Stomach smooth muscle (tissue), 2 donors: ENCODE measurements around the gene PRAC1.
A peak's percentile ranks its signal among the peaks of the same experiment; 100 is the strongest.

Experiments
- H3K27ac ChIP-seq: one replicate; pipeline ENCODE4 v1.7.0; 2013; ENCODE audit warnings: mild to moderate bottlenecking, low read length, inconsistent platforms
- H3K27me3 ChIP-seq, 2 donors: one replicate each; pipeline ENCODE4 v1.7.0; 2013; ENCODE audit warnings: low read length in 2 of 2; ENCODE audit not compliant: insufficient read depth in 2 of 2, control insufficient read depth in 1 of 2
- H3K36me3 ChIP-seq, 2 donors: one replicate each; pipeline ENCODE4 v1.7.0; 2013; ENCODE audit warnings: low read length in 2 of 2; ENCODE audit not compliant: control insufficient read depth in 2 of 2, insufficient read depth in 2 of 2
- H3K4me1 ChIP-seq: one replicate; pipeline ENCODE4 v1.7.0; 2013; ENCODE audit warnings: low read length; ENCODE audit not compliant: control insufficient read depth, insufficient read depth
- H3K4me3 ChIP-seq, 2 donors: one replicate each; pipeline ENCODE4 v1.7.0; 2013; ENCODE audit warnings: low read length in 2 of 2
- H3K9ac ChIP-seq, 2 donors: one replicate each; pipeline ENCODE4 v1.7.0; 2013; ENCODE audit warnings: low read length in 2 of 2, mild to moderate bottlenecking in 1 of 2
- H3K9me3 ChIP-seq, 2 donors: one replicate each; pipeline ENCODE4 v1.7.0; 2013; ENCODE audit warnings: low read length in 2 of 2; ENCODE audit not compliant: control insufficient read depth in 2 of 2
- donor health status: healthy.
- donor health status: Pancreatic carcinoma.

Gene PRAC1

GRCh38 chr17:48690655-48691054 lies 31.7 kb downstream of the PRAC1 start:
- no peaks in the 10 kb centered on the region for H3K4me1 ChIP-seq
- peaks cover 4 to 6% of the 10 kb centered on the region in 2 donors for H3K27me3 ChIP-seq
- H3K36me3 ChIP-seq: no peaks in the 10 kb centered on the region
- no peak overlapping the region for H3K9ac ChIP-seq
- H3K27ac ChIP-seq: no peak overlapping the region
- peaks cover 0 to 3% of the 10 kb centered on the region in 2 donors for H3K9me3 ChIP-seq
- H3K4me3 ChIP-seq: no peak overlapping the region

DNA sequence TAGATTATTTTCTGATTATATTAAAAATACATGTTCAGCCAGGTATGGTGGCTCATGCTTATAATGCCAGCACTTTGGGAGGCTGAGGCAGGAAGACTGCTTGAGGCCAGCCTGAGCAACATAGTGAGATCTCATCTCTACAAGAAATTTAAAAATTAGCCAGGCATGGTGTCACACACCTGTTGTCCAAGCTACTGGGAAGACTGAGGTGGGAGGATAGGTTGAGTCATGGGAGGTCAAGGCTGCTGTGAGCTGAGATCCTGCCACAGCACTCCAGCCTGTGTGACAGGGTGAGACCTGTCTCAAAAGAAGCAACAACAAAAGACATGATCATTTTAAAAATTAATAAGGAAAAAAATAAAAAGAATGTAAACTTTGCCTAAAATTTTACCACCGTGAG lies 40.7 kb downstream of the PRAC1 start:
- H3K27me3 ChIP-seq: peaks cover 28 to 36% of the 10 kb centered on the region in 2 donors
- H3K36me3 ChIP-seq: no peaks in the 10 kb centered on the region
- no peak overlapping the region for H3K9ac ChIP-seq
- no peak overlapping the region for H3K4me3 ChIP-seq
- no peaks in the 10 kb centered on the region for H3K4me1 ChIP-seq
- no peaks in the 10 kb centered on the region for H3K9me3 ChIP-seq
- no peak overlapping the region for H3K27ac ChIP-seq

DNA sequence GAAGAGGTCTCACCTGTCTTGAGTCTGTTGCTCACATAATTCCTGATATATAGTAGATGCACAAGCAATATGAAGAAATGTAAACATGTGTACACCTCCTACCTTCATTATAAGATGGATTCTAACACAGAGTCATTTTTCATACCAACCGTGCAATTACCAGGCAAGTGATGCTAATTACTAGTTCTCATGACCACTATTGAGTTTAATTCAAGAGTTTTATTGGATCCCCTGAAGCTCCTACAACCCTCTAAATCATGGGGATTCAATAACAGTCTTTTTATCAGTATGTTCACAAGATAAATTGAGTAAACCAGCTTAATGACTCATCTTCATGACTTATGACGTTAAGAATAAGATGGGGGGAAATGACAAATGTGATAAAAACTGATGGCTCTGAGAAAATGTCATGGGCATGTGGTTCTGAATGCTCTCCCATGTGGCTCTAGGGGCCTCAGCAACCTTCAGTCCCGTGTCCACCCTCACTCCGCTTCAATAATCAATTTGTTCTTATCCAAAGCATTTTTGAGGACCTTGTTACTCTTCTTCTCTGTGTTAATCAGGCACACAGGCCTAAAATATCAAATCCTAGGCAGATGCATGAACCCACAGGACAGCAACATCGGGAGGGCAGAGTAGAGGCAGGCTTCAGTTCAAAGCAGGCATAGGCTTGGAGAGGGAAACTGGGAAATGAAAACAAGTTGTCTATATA lies 42.8 kb downstream of the PRAC1 start:
- peaks cover 23 to 38% of the 10 kb centered on the region in 2 donors for H3K27me3 ChIP-seq

GRCh38 chr17:48678141-48678971 lies 44.0 kb downstream of the PRAC1 start:
- no peak overlapping the region for H3K9ac ChIP-seq
- H3K4me3 ChIP-seq: peak overlapping the region in 1 of 2 donors; percentile 49
- no peaks in the 10 kb centered on the region for H3K4me1 ChIP-seq
- H3K27ac ChIP-seq: no peak overlapping the region
- no peaks in the 10 kb centered on the region for H3K36me3 ChIP-seq
- H3K27me3 ChIP-seq: peaks cover 25 to 38% of the 10 kb centered on the region in 2 donors
- H3K9me3 ChIP-seq: no peaks in the 10 kb centered on the region

More for the DNA sequence above, 42.8 kb downstream of the PRAC1 start:
- Histone ChIP-seq H3K27ac (no peak overlapping the region), H3K4me1 (no peaks in the 10 kb centered on the region), H3K9ac (no peak overlapping the region), H3K9me3 (no peaks in the 10 kb centered on the region), H3K36me3 (no peaks in the 10 kb centered on the region), H3K4me3 (no peak overlapping the region)

DNA sequence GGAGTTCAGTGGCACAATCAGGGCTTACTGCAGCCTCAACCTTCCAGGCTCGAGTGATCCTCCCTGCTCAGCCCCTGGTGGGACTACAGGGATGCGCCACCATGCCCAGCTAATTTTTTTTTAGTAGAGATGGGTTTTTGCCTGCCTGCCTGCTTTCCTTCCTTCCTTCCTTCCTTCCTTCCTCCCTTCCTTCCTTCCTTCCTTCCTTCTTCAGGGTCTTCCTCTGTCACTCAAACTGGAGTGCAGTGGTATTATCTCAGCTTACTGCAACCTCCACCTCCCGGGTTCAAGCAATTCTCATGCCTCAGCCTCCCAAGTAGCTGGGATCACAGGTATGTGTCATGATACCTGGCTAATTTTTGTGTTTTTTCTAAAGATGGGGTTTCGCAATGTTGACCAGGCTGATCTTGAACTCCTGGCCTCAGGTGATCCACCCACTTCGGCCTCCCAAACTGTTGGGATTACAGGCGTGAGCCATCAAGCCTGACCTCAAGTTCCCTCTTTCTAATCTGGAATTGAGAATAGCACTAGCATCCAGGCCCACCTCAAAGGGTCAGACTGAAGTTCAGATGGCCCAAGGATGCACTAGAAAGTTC lies 45.3 kb downstream of the PRAC1 start:
- H3K27me3 ChIP-seq: peaks cover 23 to 34% of the 10 kb centered on the region in 2 donors
- no peak overlapping the region for H3K9ac ChIP-seq
- no peak overlapping the region for H3K27ac ChIP-seq
- no peaks in the 10 kb centered on the region for H3K9me3 ChIP-seq
- H3K36me3 ChIP-seq: no peaks in the 10 kb centered on the region
- no peaks in the 10 kb centered on the region for H3K4me1 ChIP-seq
- no peak overlapping the region for H3K4me3 ChIP-seq

DNA sequence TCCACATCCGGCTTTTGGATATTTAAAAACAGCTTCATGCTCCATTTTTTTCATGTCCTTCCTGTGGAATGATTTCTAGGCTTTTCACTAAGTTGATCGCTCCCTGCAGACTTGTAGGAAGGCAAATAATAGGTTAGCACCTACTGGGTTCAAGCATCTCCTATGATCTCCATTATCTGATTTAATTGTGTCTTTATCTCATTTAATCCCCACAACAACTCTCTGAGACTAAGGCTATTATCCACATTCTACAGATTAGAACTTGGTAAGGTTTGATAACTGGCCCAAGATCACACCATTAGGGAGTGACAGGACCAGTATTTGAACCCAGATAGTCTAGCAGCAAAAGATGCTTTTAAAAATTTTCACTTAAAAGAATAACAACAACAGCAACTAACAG lies 50.0 kb downstream of the PRAC1 start:
- no peak overlapping the region for H3K9ac ChIP-seq
- no peaks in the 10 kb centered on the region for H3K4me1 ChIP-seq
- no peaks in the 10 kb centered on the region for H3K9me3 ChIP-seq
- peaks cover 13 to 21% of the 10 kb centered on the region in 2 donors for H3K27me3 ChIP-seq
- no peaks in the 10 kb centered on the region for H3K36me3 ChIP-seq
- H3K4me3 ChIP-seq: peak overlapping the region in 1 of 2 donors; percentile 60
- no peak overlapping the region for H3K27ac ChIP-seq
